Activated CD4-positive, alpha-beta T cell treated with anti-CD3 and anti-CD28 coated beads, Interleukin-2, amount 50 U/mL, for 48 hours (primary cell): Measurements from ENCODE around the gene LONRF2.
A peak's percentile ranks its signal among the peaks of the same experiment; 100 is the strongest.

Source experiments
- DNase-seq, 2 experiments: peaks; one replicate each; pipeline ENCODE4 v3.0.0-alpha.2; 2020

LONRF2 gene

GRCh38 chr2:100274076-100274475 is 48.2 kb downstream of the LONRF2 start:
- no peak for DNase-seq

- no peak for DNase-seq
Observed at GRCh38 chr2:100273387-100273786, 48.9 kb downstream of the LONRF2 start.

DNA sequence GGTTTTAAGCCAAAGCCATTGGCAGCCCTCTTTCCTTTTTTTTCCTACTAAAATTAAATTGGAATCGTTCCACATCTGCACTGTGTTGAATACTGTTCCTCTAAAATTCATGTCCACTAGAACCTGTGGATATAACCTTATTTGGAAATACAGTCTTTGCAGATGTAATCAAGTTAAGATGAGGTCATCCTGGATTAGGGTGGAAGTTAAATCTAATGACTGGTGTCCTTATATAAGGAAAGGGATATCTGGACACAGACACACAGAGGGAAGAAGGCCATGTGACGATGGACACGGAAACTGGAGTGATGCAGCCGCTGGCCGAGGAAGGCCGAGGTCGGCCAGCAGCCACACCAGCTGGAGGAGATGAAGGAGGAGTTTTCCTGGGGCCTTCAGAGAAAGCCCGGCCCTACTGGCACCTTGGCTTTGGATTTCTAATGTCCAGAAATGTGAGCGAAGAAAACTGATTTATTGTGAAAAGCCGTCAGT is 49.4 kb downstream of the LONRF2 start:
- no peak for DNase-seq

- no peak for DNase-seq
Observed at GRCh38 chr2:100271210-100271609, 51.1 kb downstream of the LONRF2 start.

- DNase-seq, result no peak
Observed at GRCh38 chr2:100270381-100271146, 51.7 kb downstream of the LONRF2 start.

GRCh38 chr2:100269889-100270288 is 52.4 kb downstream of the LONRF2 start:
- no peak for DNase-seq

- DNase-seq, result no peak
Observed at GRCh38 chr2:100268986-100269385, 53.3 kb downstream of the LONRF2 start.

- DNase-seq, result no peak
Observed at GRCh38 chr2:100267751-100268150, 54.5 kb downstream of the LONRF2 start.

GRCh38 chr2:100266126-100266525 is 56.2 kb downstream of the LONRF2 start:
- DNase-seq, result no peak

DNA sequence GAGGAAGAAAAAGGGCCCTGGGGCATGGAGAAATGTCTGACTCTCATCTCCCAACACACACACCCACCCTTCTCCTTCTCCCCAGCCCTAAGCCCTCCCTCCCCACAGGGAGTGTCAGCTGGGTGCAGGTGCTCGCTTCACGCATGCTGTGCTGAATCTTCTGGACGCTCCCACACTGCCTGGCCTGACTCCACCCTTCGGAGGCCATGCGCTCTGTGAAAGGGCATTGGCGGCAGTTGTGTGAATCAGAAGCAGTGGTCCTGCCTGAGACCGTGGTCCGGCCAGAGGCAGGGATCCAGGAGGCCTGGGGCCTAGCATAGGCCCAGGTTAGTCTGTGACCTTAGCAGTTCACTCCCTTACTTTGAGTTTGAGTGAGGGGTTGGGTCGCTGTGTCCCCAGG is 57.1 kb downstream of the LONRF2 start:
- no peak for DNase-seq

DNA sequence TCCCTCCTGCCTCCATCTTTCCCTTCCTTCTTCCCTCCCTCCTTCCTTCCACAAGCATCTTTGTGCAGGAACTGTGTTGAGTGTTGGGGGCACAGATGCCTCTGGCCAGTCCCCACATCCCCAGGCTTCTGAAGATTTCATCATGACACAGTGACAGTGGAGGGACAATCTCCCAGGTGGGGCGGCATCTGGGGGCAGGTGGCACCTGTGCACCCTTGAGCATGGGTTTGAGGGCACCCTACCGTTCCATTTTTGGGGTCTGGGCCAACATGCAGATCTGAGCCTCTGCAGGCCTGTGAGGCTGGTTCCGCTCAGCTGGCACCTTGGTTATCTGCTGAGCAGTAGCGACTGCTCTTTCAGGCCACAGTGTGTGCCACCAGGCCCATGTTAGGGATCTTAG is 57.6 kb downstream of the LONRF2 start:
- DNase-seq, result no peak

GRCh38 chr2:100264121-100264520 is 58.2 kb downstream of the LONRF2 start:
- no peak for DNase-seq

DNA sequence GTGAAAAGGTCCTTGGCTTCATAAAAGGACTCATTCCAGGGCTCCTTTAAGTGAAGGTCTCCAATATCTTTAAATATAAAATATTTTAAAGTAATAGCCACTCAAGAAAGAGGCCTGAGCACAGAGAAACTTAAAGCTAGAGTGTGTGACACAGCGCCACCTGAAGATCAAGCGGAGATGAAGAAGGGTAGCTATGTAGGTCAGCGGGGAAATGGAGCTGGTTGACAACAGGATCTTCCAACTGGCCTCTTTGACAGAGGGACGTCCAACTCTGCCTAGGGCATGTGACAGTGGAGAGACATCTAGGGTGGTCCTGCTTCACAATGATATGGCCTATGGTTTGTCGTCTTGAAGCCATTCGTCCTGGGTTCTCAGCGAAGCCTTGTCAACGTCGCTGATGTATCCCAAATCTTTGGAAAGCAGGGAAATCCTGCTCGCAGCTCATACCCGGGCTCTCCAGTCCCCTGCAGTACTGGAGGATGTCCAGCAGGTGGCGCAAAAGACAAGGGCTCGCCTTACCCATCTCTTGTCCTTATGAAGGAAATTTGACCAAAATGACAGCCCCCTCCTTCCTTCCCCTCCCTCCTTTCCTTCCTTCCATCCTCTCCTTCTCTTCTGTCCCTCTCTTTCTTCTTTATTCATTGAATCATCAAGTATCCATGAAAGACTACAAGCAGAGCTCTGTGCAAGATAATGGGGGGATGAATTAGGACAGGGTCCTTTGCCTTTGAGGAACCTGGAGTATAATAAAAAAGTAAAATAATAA is 59.6 kb downstream of the LONRF2 start:
- DNase-seq, result peak; percentile 66 to 70

DNA sequence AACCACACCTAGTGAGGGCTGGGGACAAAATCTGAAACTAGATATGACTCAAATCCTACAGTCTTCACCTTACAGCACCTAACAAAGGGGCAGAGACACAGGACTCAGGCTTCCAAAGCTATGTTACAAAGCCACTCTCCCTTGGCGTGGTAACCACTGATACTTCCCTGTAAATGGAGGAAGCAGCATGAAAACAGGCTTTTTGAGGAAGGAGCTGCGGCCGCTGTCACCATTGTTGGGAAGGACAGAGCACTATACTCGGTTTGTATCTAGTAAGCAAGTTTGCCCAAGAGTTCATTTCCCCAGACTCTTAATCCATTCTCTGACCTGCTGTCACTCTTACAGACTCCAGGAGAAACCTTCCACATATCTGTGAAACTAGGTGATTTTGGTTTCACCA is 60.3 kb downstream of the LONRF2 start:
- DNase-seq, result no peak

- peak; percentile 27 to 41 for DNase-seq
Observed at GRCh38 chr2:100260712-100261620, 61.3 kb downstream of the LONRF2 start.

DNA sequence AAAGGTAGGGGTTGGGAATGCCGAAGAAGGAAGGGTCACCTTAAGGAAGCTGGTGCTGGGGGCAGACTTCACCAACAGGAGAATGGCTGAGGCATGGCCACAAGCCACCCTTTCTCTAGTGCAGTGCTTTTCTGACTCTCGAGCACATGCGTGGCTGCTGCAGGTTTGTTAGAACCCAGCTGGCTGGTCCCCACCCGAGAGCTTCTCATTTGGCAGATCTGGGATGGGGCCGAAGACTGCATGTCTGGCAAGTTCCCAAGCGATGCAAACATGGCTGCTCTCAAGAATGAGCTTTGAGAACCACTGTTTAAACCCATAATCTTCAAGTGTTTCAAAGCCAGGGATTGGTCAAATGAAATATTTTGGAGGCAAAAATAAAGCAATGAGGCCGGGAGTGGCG is 63.2 kb downstream of the LONRF2 start:
- no peak for DNase-seq

GRCh38 chr2:100257939-100258338 is 64.4 kb downstream of the LONRF2 start:
- no peak for DNase-seq

- DNase-seq, result no peak
Observed at GRCh38 chr2:100256849-100257248, 65.5 kb downstream of the LONRF2 start.

- no peak for DNase-seq
Observed at GRCh38 chr2:100256416-100256815, 65.9 kb downstream of the LONRF2 start.

DNA sequence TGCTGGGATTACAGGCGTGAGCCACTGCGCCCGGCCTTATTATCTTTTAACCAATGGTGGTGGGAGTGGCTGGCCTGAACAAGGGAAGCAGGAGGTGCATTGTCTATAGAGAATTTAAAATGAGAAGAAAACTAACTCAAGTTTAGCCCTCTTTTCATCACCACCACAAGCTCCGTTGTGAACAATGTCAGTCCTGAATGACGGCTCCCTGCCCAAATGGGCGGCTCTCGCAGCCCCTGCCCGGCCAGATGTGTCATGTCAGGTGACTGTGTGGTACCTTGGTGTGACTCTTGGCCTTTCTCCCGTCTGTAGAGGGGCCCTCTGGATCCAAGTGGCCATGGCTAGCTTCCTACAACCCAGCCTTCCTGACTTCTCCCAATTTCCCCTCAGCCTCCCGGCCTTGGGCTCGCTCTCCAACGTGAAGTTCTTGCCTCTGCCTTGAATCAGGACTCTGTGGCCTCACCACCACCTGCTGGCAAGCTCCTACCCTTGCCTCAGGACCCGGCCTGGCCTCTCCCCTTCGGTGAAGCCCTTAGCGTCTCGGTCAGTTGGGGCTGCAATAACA is 67.6 kb downstream of the LONRF2 start:
- no peak for DNase-seq

DNA sequence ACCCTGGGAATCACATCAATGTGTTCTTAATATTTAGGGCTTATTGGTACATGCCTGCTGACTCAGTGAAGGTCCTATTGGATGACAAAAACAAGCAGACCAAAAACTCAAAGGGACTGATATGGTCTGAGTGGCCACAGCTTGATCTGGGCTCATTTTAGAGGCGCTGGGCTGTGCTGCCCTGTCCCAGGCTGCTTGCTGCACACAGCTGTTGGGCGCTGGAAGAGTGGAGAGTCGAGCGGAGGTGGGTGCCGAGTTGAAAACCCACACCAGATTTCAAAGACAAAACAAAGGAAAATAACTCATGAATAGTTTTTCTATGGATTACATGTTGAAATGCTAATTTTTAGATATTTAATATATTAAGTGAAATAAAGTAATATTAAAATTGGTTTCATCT is 68.5 kb downstream of the LONRF2 start:
- DNase-seq, result no peak

DNA sequence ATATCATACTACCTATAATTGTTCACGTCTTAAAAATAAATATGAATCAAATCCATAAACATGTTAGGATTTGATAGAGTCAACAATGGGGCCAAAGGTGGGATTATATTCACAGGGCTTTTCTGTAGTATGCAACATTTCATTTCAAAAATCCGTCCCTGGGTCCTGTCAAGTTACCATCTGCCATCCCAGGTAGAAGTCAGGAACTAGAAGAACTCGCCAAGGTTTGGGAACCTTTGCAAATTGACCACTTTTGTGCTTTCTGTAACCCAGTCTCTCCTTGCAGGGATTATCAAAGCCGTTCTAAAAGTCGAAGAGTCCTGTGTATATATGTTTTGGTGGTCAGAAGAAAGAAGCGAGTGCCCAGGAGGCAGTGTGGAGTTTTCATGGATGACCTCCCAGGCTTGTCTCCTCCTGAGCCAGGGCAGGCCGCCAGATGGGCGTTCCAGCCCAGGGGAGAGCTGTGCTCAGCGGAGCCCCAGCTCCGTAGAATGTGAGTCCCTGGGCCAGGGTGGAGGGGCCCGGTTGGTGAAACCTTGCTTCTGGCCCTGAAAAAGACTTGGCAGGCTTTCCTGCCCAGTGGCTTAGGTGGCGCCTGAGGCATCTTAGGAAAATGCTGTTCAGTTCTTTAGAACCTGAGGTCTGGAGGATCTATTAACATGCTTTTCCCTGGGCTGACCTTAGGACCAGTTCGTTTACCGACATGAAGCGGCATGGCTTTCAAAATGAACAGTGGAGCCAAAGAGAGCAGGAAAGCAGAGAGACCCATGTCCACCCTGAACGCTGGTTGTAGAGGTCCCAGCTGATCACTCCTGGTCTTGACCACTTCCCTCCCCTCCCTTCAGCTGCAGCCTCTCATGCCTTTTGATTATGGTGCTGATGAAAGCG is 69.2 kb downstream of the LONRF2 start:
- DNase-seq, result no peak
